IPS-NIHi7 (cell line): ENCODE results near the gene DUSP3.
"Not testable (repeated sequence)": the region's sequence is repeated elsewhere in the genome, so short reads cannot be mapped to it uniquely, and the experiment has no call there.

Experiments used
- DNase-seq: peaks from one replicate; pipeline ENCODE4 v3.0.0; 2012; ENCODE audit warnings: mixed read lengths; ENCODE audit errors: extremely low spot score

DUSP3 gene

GRCh38 chr17:43800736-43801135, 22.0 kb upstream of the DUSP3 start:
- DNase-seq = no peak

- no peak for DNase-seq
These were observed 20.3 kb upstream of the DUSP3 start for GRCh38 chr17:43799047-43799446.

GRCh38 chr17:43798024-43798423, 19.2 kb upstream of the DUSP3 start:
- DNase-seq = not testable (repeated sequence)

GRCh38 chr17:43792668-43793067, 13.9 kb upstream of the DUSP3 start:
- DNase-seq = not testable (repeated sequence)

GRCh38 chr17:43791589-43791988, 12.8 kb upstream of the DUSP3 start:
- peak; percentile 72 for DNase-seq

GRCh38 chr17:43790311-43790940, 11.6 kb upstream of the DUSP3 start:
- no peak for DNase-seq

- no peak for DNase-seq
These were observed 10.7 kb upstream of the DUSP3 start for GRCh38 chr17:43789482-43789881.

GRCh38 chr17:43788540-43788939, 9.8 kb upstream of the DUSP3 start:
- no peak for DNase-seq

- DNase-seq = no peak
These were observed 9.0 kb upstream of the DUSP3 start for GRCh38 chr17:43787728-43788127.

- no peak for DNase-seq
These were observed 5.9 kb upstream of the DUSP3 start for GRCh38 chr17:43784628-43785101.

- no peak for DNase-seq
These were observed 5.3 kb upstream of the DUSP3 start for GRCh38 chr17:43784068-43784467.

- no peak for DNase-seq
These were observed 4.3 kb upstream of the DUSP3 start for GRCh38 chr17:43782913-43783680.

GRCh38 chr17:43780135-43780534, 1.4 kb upstream of the DUSP3 start, which contains the start of gene CFAP97D1:
TSS of gene CFAP97D1 (plus strand) at chr17:43780435. CDS start at chr17:43780463, 28 bp downstream.
- no peak for DNase-seq

GRCh38 chr17:43779145-43780125, 658 bp upstream of the DUSP3 start:
- peak; percentile 56 for DNase-seq

GRCh38 chr17:43774304-43775250, 4.2 kb downstream of the DUSP3 start:
- no peak for DNase-seq

GRCh38 chr17:43772877-43773648, 5.7 kb downstream of the DUSP3 start:
- no peak for DNase-seq

- DNase-seq = no peak
These were observed 7.3 kb downstream of the DUSP3 start for GRCh38 chr17:43771463-43771862.

GRCh38 chr17:43770957-43771356, 7.8 kb downstream of the DUSP3 start:
- no peak for DNase-seq

- no peak for DNase-seq
These were observed 8.9 kb downstream of the DUSP3 start for GRCh38 chr17:43769859-43770258.

GRCh38 chr17:43769426-43769825, 9.4 kb downstream of the DUSP3 start:
- DNase-seq = no peak
